ENCODE data around the gene RNF4. TPM values are rescaled to one million over a fixed set of nuclear protein-coding genes. Genes with fewer than 3 reads are reported as not detected.

The RNF4 gene
- total RNA-seq, 2 experiments from 2014 or later = 65.0 to 76.5 TPM

DNA sequence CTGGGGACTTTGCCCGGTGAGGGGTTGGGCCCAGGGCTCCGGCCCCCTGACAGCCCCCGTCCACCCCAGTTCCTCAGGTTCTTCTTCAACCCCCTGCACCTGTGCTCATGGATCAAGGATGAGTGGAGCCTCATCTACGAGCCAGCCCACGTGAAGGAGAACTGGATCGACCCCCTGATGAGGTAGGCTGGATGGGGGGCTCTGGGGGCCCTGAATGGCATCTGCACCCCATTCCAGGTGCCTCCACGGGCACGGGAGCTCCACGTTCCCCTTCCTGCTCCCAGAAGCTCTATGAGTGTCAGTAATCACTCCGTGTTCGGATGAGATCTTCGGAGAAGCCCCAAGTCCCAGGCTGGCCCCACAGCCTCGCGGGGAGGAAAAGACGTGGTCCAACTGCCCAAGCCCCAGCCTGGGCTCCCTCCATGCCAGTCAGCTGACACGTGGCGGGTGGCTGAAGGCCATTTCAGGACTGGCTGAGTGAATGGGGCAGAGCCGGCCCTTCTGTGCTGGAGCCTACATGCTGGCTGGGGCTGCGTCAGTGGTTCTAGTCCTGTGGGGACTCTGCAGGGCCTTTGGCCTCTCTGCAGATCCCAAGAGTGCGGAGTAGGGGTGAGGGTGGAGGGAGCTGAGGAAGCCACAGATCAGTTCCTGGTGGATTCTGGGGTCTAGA is 25.7 kb upstream of the RNF4 start:
- TF ChIP-seq EZH2phosphoT487 (IDR thresholded peaks at IDR 0.05; ENCODE audit: borderline replicate concordance, low read depth, low read length) = no peak
- TF ChIP-seq, protein P1, sequence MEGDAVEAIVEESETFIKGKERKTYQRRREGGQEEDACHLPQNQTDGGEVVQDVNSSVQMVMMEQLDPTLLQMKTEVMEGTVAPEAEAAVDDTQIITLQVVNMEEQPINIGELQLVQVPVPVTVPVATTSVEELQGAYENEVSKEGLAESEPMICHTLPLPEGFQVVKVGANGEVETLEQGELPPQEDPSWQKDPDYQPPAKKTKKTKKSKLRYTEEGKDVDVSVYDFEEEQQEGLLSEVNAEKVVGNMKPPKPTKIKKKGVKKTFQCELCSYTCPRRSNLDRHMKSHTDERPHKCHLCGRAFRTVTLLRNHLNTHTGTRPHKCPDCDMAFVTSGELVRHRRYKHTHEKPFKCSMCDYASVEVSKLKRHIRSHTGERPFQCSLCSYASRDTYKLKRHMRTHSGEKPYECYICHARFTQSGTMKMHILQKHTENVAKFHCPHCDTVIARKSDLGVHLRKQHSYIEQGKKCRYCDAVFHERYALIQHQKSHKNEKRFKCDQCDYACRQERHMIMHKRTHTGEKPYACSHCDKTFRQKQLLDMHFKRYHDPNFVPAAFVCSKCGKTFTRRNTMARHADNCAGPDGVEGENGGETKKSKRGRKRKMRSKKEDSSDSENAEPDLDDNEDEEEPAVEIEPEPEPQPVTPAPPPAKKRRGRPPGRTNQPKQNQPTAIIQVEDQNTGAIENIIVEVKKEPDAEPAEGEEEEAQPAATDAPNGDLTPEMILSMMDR (conservative IDR thresholded peaks at IDR 0.05; ENCODE audit: low read length) = no peak
- Histone ChIP-seq H3K9me2 (ENCODE audit: insufficient read depth, low read length) (no peaks in the 10 kb centered on the region), H3K4me1 (ENCODE audit: insufficient read depth, low read length, poor library complexity, severe bottlenecking) (peaks cover 8% of the 10 kb centered on the region), H3K4me3 (ENCODE audit: low read depth, low read length, poor library complexity, severe bottlenecking) (no peak overlapping the region), H3K9me3 (ENCODE audit: low read length) (no peaks in the 10 kb centered on the region), H3K27ac (ENCODE audit: low read depth, low read length, poor library complexity, severe bottlenecking) (no peak overlapping the region), H4K20me1 (ENCODE audit: insufficient read depth, low read length) (no peaks in the 10 kb centered on the region), H3K4me2 (ENCODE audit: low read length) (no peak overlapping the region), H3K36me3 (ENCODE audit: insufficient read depth, low read length) (no peaks in the 10 kb centered on the region), H3K79me2 (ENCODE audit: insufficient read depth, low read depth, low read length) (no peaks in the 10 kb centered on the region), H2AFZ (ENCODE audit: low read length) (no peak overlapping the region)
- POLR2A ChIA-PET = interaction anchor here (0.6 kb wide), 1 partner anchor 11 kb away, joined by 3 read pairs; no protein-coding TSS in a partner anchor
- DNase-seq (ENCODE audit: low spot score) = no peak
- BruUV-seq (replicated peaks) = no TSS peak
- intact Hi-C loops (cut with micrococcal nuclease; ENCODE audit: unreplicated experiment) = no loop called here
- CTCF ChIA-PET (ENCODE audit: unreplicated experiment) = interaction anchor here (1.1 kb wide), 1 partner anchor 10 kb away, joined by 3 read pairs; no protein-coding TSS in a partner anchor

DNA sequence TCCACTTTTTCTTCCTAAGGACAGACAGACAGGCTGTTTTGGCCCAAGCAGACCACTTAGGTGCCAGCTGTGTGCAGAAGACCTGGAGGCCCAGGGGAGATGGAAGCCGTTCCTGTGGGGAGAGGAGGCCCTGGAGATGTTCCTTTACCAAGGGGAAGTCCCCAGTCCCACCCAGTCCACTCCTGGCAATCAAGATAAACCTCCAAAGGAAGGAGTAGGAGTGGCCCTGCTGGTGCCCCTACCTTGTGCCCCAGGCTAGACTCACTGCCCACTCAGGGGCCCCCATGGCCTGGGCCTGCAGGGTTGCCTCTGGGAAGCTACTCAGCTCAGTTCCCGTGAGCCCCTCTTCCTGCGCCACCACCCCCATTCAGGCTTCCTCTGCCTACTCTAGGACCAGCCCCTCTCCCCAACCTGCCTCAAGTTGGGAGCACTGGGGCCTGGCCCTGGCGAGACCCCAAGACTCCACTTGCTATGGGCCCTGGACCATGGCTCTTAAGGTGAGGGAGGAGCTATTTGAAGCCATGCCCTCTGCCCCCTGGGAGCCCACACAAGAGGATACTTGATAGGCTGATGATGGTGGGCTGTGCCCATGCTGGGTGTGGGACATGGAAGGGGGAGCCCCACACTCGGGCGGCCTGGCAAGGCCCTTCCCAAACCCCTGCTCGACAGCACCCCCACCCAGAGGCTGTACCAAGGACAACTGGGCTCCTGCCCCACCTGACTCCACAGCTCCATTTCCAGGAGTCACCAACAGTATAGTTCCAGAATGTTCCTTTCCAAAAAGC is 24.8 kb upstream of the RNF4 start:
- no peak overlapping the region for H3K27ac ChIP-seq (ENCODE audit: low read depth, low read length, poor library complexity, severe bottlenecking)
- H4K20me1 ChIP-seq (ENCODE audit: insufficient read depth, low read length) = no peaks in the 10 kb centered on the region
- no peaks in the 10 kb centered on the region for H3K9me2 ChIP-seq (ENCODE audit: insufficient read depth, low read length)
- no peak overlapping the region for H2AFZ ChIP-seq (ENCODE audit: low read length)
- no peaks in the 10 kb centered on the region for H3K36me3 ChIP-seq (ENCODE audit: insufficient read depth, low read length)
- no TSS peak for BruUV-seq (replicated peaks)
- H3K79me2 ChIP-seq (ENCODE audit: insufficient read depth, low read depth, low read length) = no peaks in the 10 kb centered on the region
- H3K4me2 ChIP-seq (ENCODE audit: low read length) = no peak overlapping the region
- ChIA-PET CTCF (ENCODE audit: unreplicated experiment) (interaction anchor here (1.1 kb wide), 1 partner anchor 9 kb away, joined by 3 read pairs; no protein-coding TSS in a partner anchor), POLR2A (no interaction called here)
- no peak overlapping the region for H3K4me3 ChIP-seq (ENCODE audit: low read depth, low read length, poor library complexity, severe bottlenecking)
- intact Hi-C loops (cut with micrococcal nuclease; ENCODE audit: unreplicated experiment) = no loop called here
- DNase-seq (ENCODE audit: low spot score) = no peak
- peaks cover 8% of the 10 kb centered on the region for H3K4me1 ChIP-seq (ENCODE audit: insufficient read depth, low read length, poor library complexity, severe bottlenecking)
- TF ChIP-seq, protein P1 (conservative IDR thresholded peaks at IDR 0.05; ENCODE audit: low read length) = no peak
- TF ChIP-seq EZH2phosphoT487 (IDR thresholded peaks at IDR 0.05; ENCODE audit: borderline replicate concordance, low read depth, low read length) = no peak
- no peaks in the 10 kb centered on the region for H3K9me3 ChIP-seq (ENCODE audit: low read length)

Measured in OCI-LY7 (cell line).